A673 (cell line): ENCODE data around the gene KLC3. TPM values are rescaled to one million over a fixed set of nuclear protein-coding genes. Genes with fewer than 3 reads are reported as not detected.

Experiments used
- BruUV-seq: library from RNA; stranded (reverse); fragments of 400-500 nt; replicated peaks from 2 replicates; lab custom pipeline; 2021; lab: Mats Ljungman, UMichigan
- CTCF ChIA-PET: fragments of 300-600 bp; sonication (Branson Sonifier 250); formaldehyde crosslinking; loops from one replicate; lab custom pipeline; 2022; ENCODE audit warnings: antibody characterized with exemption; lab: Charles Lee
- POLR2A ChIA-PET: fragments of 300-600 bp; sonication (Branson Sonifier 250); formaldehyde crosslinking; loops from one replicate; lab custom pipeline; 2022; ENCODE audit warnings: antibody characterized with exemption; ENCODE audit not compliant: low non-redundant PET; lab: Charles Lee
- DNase-seq: peaks from one replicate; pipeline ENCODE4 v3.0.0-alpha.2; 2015; ENCODE audit warnings: low spot score
- H3K27ac ChIP-seq: fragments of 200-600 bp; sonication (generic); 2 replicates; pipeline ENCODE4 v1.5.1; 2016; ENCODE audit warnings: mixed run types, low read depth, mild to moderate bottlenecking, mixed read lengths, antibody characterized with exemption, low read length; ENCODE audit not compliant: poor library complexity, severe bottlenecking
- H3K27me3 ChIP-seq: fragments of 200-600 bp; sonication (generic); replicated peaks from 2 replicates; pipeline ENCODE4 v1.6.1; 2017; ENCODE audit warnings: mixed run types, low read depth, mild to moderate bottlenecking, mixed read lengths, antibody characterized with exemption, low read length; ENCODE audit not compliant: insufficient read depth, poor library complexity
- H3K36me3 ChIP-seq: fragments of 200-600 bp; sonication (generic); 2 replicates; pipeline ENCODE4 v1.6.1; 2016; ENCODE audit warnings: mixed run types, mild to moderate bottlenecking, mixed read lengths, antibody characterized with exemption, low read length; ENCODE audit not compliant: insufficient read depth, poor library complexity, severe bottlenecking
- H3K4me1 ChIP-seq: fragments of 200-600 bp; sonication (generic); 2 replicates; pipeline ENCODE4 v1.6.1; 2017; ENCODE audit warnings: mixed run types, mild to moderate bottlenecking, mixed read lengths, antibody characterized with exemption, low read length; ENCODE audit not compliant: insufficient read depth, poor library complexity, severe bottlenecking
- H3K4me3 ChIP-seq: fragments of 200-600 bp; sonication (generic); 2 replicates; pipeline ENCODE4 v1.5.1; 2016; ENCODE audit warnings: low read depth, mixed run types, mild to moderate bottlenecking, mixed read lengths, low read length; ENCODE audit not compliant: poor library complexity, severe bottlenecking
- H3K9me3 ChIP-seq: fragments of 200-600 bp; sonication (generic); 2 replicates; pipeline ENCODE4 v1.6.1; 2016; ENCODE audit warnings: mixed run types, low read depth, mild to moderate bottlenecking, mixed read lengths, antibody characterized with exemption, low read length; ENCODE audit not compliant: poor library complexity, severe bottlenecking
- EZH2 ChIP-seq: fragments of 200-600 bp; sonication (generic); IDR thresholded peaks from 2 replicates; pipeline ENCODE4 v1.6.1; 2017; ENCODE audit warnings: borderline replicate concordance, low read depth, mild to moderate bottlenecking, mixed read lengths, antibody characterized with exemption, low read length; ENCODE audit not compliant: poor library complexity, severe bottlenecking
- intact Hi-C: fragments of 100-400 bp; cut with micrococcal nuclease; formaldehyde crosslinking; loops from one replicate; pipeline ENCODE4 v1.10.0; 2022; ENCODE audit not compliant: unreplicated experiment
- total RNA-seq: library from RNA; stranded (reverse); gene quantifications from 2 replicates; pipeline ENCODE4 v1.2.3, GENCODE V29; 2021
- TF ChIP-seq, protein P1 (sequence below): fragments of 300-800, 200-600 bp; sonication (generic); conservative IDR thresholded peaks from 2 replicates; pipeline ENCODE4 v1.5.1; 2017; ENCODE audit warnings: low read depth, mild to moderate bottlenecking, antibody characterized with exemption, low read length, moderate library complexity, mixed read lengths

The KLC3 gene
- total RNA-seq, 1 experiment from 2014 or later: 0.49 TPM

DNA sequence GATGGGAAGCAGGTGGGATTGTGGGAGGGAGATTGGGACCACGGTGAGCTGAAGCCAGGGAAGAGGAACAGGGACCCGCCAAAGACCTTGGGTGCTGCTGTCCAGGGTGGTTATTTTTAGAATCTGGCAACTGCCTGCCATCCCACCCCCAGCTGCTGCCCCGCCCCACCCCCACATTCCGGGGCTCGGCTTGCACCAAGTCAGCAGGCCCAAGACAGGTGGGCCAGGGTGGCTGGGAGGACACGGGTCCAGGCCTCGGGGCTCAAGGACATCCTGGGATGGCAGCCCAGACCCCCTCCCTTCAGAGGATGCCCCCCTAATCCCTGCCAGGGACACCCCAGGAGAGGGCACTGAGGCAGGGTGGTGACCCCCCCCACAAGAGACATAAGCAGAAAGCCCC, 18.7 kb upstream of the KLC3 start:
- BruUV-seq: no TSS peak
- CTCF ChIA-PET: no interaction called here
- POLR2A ChIA-PET: no interaction called here
- no peak for TF ChIP-seq EZH2
- TF ChIP-seq, protein P1, sequence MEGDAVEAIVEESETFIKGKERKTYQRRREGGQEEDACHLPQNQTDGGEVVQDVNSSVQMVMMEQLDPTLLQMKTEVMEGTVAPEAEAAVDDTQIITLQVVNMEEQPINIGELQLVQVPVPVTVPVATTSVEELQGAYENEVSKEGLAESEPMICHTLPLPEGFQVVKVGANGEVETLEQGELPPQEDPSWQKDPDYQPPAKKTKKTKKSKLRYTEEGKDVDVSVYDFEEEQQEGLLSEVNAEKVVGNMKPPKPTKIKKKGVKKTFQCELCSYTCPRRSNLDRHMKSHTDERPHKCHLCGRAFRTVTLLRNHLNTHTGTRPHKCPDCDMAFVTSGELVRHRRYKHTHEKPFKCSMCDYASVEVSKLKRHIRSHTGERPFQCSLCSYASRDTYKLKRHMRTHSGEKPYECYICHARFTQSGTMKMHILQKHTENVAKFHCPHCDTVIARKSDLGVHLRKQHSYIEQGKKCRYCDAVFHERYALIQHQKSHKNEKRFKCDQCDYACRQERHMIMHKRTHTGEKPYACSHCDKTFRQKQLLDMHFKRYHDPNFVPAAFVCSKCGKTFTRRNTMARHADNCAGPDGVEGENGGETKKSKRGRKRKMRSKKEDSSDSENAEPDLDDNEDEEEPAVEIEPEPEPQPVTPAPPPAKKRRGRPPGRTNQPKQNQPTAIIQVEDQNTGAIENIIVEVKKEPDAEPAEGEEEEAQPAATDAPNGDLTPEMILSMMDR: no peak
- no peaks in the 10 kb centered on the region for H3K27me3 ChIP-seq
- no peak overlapping the region for H3K27ac ChIP-seq
- no peaks in the 10 kb centered on the region for H3K9me3 ChIP-seq
- H3K4me3 ChIP-seq: no peak overlapping the region
- no peak for DNase-seq
- no peaks in the 10 kb centered on the region for H3K4me1 ChIP-seq
- intact Hi-C loops: no loop called here
- no peaks in the 10 kb centered on the region for H3K36me3 ChIP-seq

DNA sequence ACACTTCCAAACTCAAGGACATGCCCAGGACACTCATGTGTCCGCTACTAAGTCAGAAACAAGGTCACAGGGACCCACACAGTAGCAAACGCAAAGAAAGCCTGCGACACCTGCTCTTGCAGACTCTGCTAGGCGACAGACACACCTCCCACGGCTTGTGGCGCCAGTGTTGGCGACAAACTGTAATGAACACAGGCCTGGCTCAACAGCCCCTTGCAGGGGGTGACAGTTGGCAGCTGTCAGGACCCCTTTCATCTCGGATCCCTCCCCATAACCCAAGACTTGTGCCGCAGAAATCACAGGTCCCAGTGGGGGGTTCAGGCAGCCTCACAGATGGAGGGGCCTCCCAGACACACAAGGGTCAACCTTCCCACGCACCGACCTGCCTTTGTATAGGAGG, 18.2 kb upstream of the KLC3 start:
- no peak overlapping the region for H3K27ac ChIP-seq
- no TSS peak for BruUV-seq
- H3K36me3 ChIP-seq: no peaks in the 10 kb centered on the region
- no peak for TF ChIP-seq EZH2
- TF ChIP-seq, protein P1: no peak
- ChIA-PET CTCF (no interaction called here), POLR2A (no interaction called here)
- H3K4me3 ChIP-seq: no peak overlapping the region
- H3K4me1 ChIP-seq: no peaks in the 10 kb centered on the region
- intact Hi-C loops: no loop called here
- no peak for DNase-seq
- H3K27me3 ChIP-seq: no peaks in the 10 kb centered on the region
- no peaks in the 10 kb centered on the region for H3K9me3 ChIP-seq

DNA sequence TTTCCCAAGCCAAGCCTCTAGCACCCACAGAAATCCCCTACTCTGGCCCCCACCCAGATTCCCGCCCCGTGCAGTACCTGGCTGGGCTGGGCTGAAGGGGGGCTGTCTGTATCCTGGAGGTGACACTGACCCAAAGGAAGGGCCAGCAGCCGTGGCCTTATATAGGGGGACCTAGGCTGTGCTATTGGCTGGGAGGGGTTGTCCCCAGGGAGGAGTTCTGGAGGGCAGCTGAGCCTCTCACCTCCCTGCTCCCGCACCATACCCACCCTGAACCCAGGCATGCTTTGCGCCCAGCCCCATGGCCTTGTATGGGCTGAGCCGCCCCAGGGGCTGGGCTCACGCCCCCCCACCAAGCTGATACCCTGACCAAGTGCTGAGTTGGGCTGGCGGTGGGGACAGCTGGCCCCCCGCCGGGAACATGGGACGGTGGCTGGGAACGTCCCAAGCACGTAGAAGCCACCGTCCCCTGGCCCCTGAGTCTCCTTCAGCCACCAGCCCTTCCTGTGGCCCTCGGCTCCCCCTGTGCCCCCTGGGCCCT, 17.7 kb upstream of the KLC3 start, which contains the start of gene CKM:
TSS of gene CKM (minus strand) at position 132 of the 538 bp plus-strand sequence. CDS start 3,162 bp downstream, outside the sequence.
- H3K4me1 ChIP-seq: no peaks in the 10 kb centered on the region
- H3K27me3 ChIP-seq: no peaks in the 10 kb centered on the region
- intact Hi-C loops: no loop called here
- DNase-seq: no peak
- no peak for TF ChIP-seq EZH2
- TF ChIP-seq, protein P1: no peak
- H3K27ac ChIP-seq: no peak within 1 kb of the TSS
- H3K9me3 ChIP-seq: no peaks in the 10 kb centered on the region
- ChIA-PET CTCF (no interaction called here), POLR2A (no interaction called here)
- no peaks in the 10 kb centered on the region for H3K36me3 ChIP-seq
- no TSS peak for BruUV-seq
- no peak within 1 kb of the TSS for H3K4me3 ChIP-seq
